GM19240 (cell line): ENCODE results near the gene DYNC1I2.
"Not testable (repeated sequence)": the region's sequence is repeated elsewhere in the genome, so short reads cannot be mapped to it uniquely, and the experiment has no call there.

Source experiments
- DNase-seq: peaks from one replicate; pipeline ENCODE4 v3.0.0; 2011; ENCODE audit warnings: low spot score; ENCODE audit not compliant: insufficient read length

Gene DYNC1I2

GRCh38 chr2:171774581-171774980 is 87.3 kb downstream of the DYNC1I2 start:
- not testable (repeated sequence) for DNase-seq

GRCh38 chr2:171778515-171778914 is 91.2 kb downstream of the DYNC1I2 start:
- no peak for DNase-seq

- no peak for DNase-seq
Measured at GRCh38 chr2:171785450-171785849, 98.2 kb downstream of the DYNC1I2 start.

- DNase-seq: no peak
Measured at GRCh38 chr2:171787333-171788072, 100.2 kb downstream of the DYNC1I2 start.

- no peak for DNase-seq
Measured at GRCh38 chr2:171788316-171788993, 101.2 kb downstream of the DYNC1I2 start.

GRCh38 chr2:171789956-171790355 is 102.7 kb downstream of the DYNC1I2 start:
- no peak for DNase-seq

- no peak for DNase-seq
Measured at GRCh38 chr2:171791361-171791760, 104.1 kb downstream of the DYNC1I2 start.

GRCh38 chr2:171792157-171792556 is 104.9 kb downstream of the DYNC1I2 start:
- DNase-seq: no peak

GRCh38 chr2:171792886-171793580 is 105.8 kb downstream of the DYNC1I2 start:
- DNase-seq: no peak

GRCh38 chr2:171793691-171794678 is 106.7 kb downstream of the DYNC1I2 start:
- no peak for DNase-seq

GRCh38 chr2:171794918-171795317 is 107.6 kb downstream of the DYNC1I2 start:
- DNase-seq: no peak
